Bronchial epithelial cell (primary cell): ENCODE results near the gene RABAC1. TPM values are rescaled to one million over a fixed set of nuclear protein-coding genes. Genes with fewer than 3 reads are reported as not detected.

ENCODE experiments used
- DNase-seq: peaks from one replicate; pipeline ENCODE4 v3.0.0-alpha.2; 2010; ENCODE audit warnings: low read depth
- FAIRE-seq: peaks from 2 replicates; lab custom pipeline; 2011; peaks lifted over from hg19 to GRCh38; lab: Jason Lieb, UNC
- H3K27me3 ChIP-seq: 2 replicates; pipeline ENCODE4 v1.5.1; 2011; ENCODE audit warnings: low read length; ENCODE audit not compliant: control insufficient read depth, insufficient read depth
- H3K36me3 ChIP-seq: 2 replicates; pipeline ENCODE4 v1.5.1; 2011; ENCODE audit warnings: low read length; ENCODE audit not compliant: control insufficient read depth, insufficient read depth
- H3K4me3 ChIP-seq: 2 replicates; pipeline ENCODE4 v1.5.1; 2011; ENCODE audit warnings: mild to moderate bottlenecking, low read depth, low read length, control low read depth
- CTCF ChIP-seq: IDR thresholded peaks from 2 replicates; pipeline ENCODE4 v1.5.1; 2011; ENCODE audit warnings: mild to moderate bottlenecking, moderate library complexity, low read length, control low read depth, inconsistent platforms; ENCODE audit not compliant: insufficient read depth, severe bottlenecking
- total RNA-seq: library from RNA; depleted of rRNA; stranded (reverse); fragments of >200 nt; gene quantifications from 2 replicates; pipeline ENCODE4 v1.2.1, GENCODE V29; 2014

The RABAC1 gene
- total RNA-seq, 1 donor from 2014 or later, result 96.6 TPM

- no peak for DNase-seq
- no peak for TF ChIP-seq CTCF
- no peaks in the 10 kb centered on the region for H3K36me3 ChIP-seq
- peaks cover 75% of the 10 kb centered on the region for H3K27me3 ChIP-seq
- no peak for FAIRE-seq
- no peak overlapping the region for H3K4me3 ChIP-seq
These were observed 32.9 kb downstream of the RABAC1 start for GRCh38 chr19:41926028-41926762.

- H3K4me3 ChIP-seq, result no peak overlapping the region
- no peak for DNase-seq
- peak; percentile 66 for FAIRE-seq
- no peaks in the 10 kb centered on the region for H3K36me3 ChIP-seq
- H3K27me3 ChIP-seq, result peaks cover 71% of the 10 kb centered on the region
- TF ChIP-seq CTCF, result no peak
These were observed 33.7 kb downstream of the RABAC1 start for GRCh38 chr19:41925208-41926003.

GRCh38 chr19:41924151-41925145 is 34.7 kb downstream of the RABAC1 start:
- DNase-seq, result no peak
- H3K4me3 ChIP-seq, result no peak overlapping the region
- peaks cover 62% of the 10 kb centered on the region for H3K27me3 ChIP-seq
- H3K36me3 ChIP-seq, result no peaks in the 10 kb centered on the region
- no peak for TF ChIP-seq CTCF
- FAIRE-seq, result peak; percentile 64

GRCh38 chr19:41923045-41923788 is 35.9 kb downstream of the RABAC1 start:
- no peak for TF ChIP-seq CTCF
- Histone ChIP-seq H3K4me3 (no peak overlapping the region), H3K36me3 (no peaks in the 10 kb centered on the region), H3K27me3 (peaks cover 55% of the 10 kb centered on the region)
- DNase-seq, result no peak
- FAIRE-seq, result no peak

GRCh38 chr19:41922585-41922984 is 36.5 kb downstream of the RABAC1 start:
- TF ChIP-seq CTCF, result no peak
- Histone ChIP-seq H3K36me3 (no peaks in the 10 kb centered on the region), H3K4me3 (no peak overlapping the region), H3K27me3 (peaks cover 55% of the 10 kb centered on the region)
- no peak for FAIRE-seq
- DNase-seq, result no peak
